HepG2 (cell line): Measurements from ENCODE around the gene PPP1R18. TPM values are rescaled to one million over a fixed set of nuclear protein-coding genes. Genes with fewer than 3 reads are reported as not detected.

Source experiments
- ATAC-seq: fragments of 200-7000 bp; cut with Tn5 transposase; 3 replicates; pipeline ENCODE4 v1.9.1; 2020; ENCODE audit warnings: mild to moderate bottlenecking, moderate library complexity
- BruUV-seq: library from RNA; stranded (reverse); fragments of 400-500 nt; replicated peaks from 2 replicates; lab custom pipeline; 2021; lab: Mats Ljungman, UMichigan
- CTCF ChIA-PET: fragments of 300-600 bp; formaldehyde crosslinking; extraction: SDS; loops from one replicate; lab custom pipeline; 2021; ENCODE audit warnings: low total read pairs, inconsistent platforms, low intra/inter-chr PET ratio; lab: Yijun Ruan, JAX
- POLR2A ChIA-PET: fragments of 350-600 bp; sonication (Branson Sonifier 250); formaldehyde crosslinking; loops from one replicate; lab custom pipeline; 2020; ENCODE audit warnings: antibody characterized with exemption, inconsistent platforms; lab: Yijun Ruan, JAX
- DNase-seq: peaks from one replicate; pipeline ENCODE4 v3.0.0-alpha.2; 2015; ENCODE audit warnings: low spot score
- FAIRE-seq: peaks from 3 replicates; lab custom pipeline; 2011; peaks lifted over from hg19 to GRCh38; lab: Jason Lieb, UNC
- H2AFZ ChIP-seq: one replicate; pipeline ENCODE4 v1.6.1; 2011; ENCODE audit warnings: low read length, inconsistent platforms
- H3K27ac ChIP-seq: fragments of 300-600 bp; 3 replicates; pipeline ENCODE4 v1.8.0; 2011; ENCODE audit warnings: mixed run types, mild to moderate bottlenecking, mixed read lengths, low read length, inconsistent platforms; ENCODE audit not compliant: insufficient read depth; ENCODE audit errors: extremely low read length
- H3K27me3 ChIP-seq, 2 experiments: fragments of 200-600 bp in 1 of 2; 2 replicates in 1 of 2; 3 replicates in 1 of 2; pipeline versions ENCODE4 v1.6.0 to v1.8.0; 2011; ENCODE audit warnings: low read length in 2 of 2, mild to moderate bottlenecking in 2 of 2, moderate library complexity in 2 of 2, inconsistent platforms in 1 of 2; ENCODE audit not compliant: insufficient read depth in 2 of 2, control insufficient read depth in 1 of 2
- H3K36me3 ChIP-seq, 2 experiments: fragments of 200-600 bp in 1 of 2; replicated peaks in 1 of 2; 2 replicates in 1 of 2; 3 replicates in 1 of 2; pipeline versions ENCODE4 v1.5.1 to v1.8.0; 2011; ENCODE audit warnings: low read length in 2 of 2, inconsistent platforms in 1 of 2; ENCODE audit not compliant: insufficient read depth in 2 of 2, control insufficient read depth in 1 of 2
- H3K4me1 ChIP-seq: 2 replicates; pipeline ENCODE4 v1.5.1; 2012; ENCODE audit warnings: low read length, inconsistent platforms; ENCODE audit not compliant: insufficient read depth
- H3K4me2 ChIP-seq: 2 replicates; pipeline ENCODE4 v1.6.0; 2011; ENCODE audit warnings: low read depth, low read length, inconsistent platforms
- H3K4me3 ChIP-seq, 3 experiments: fragments of 200-600 bp in 1 of 3; sonication (generic), shearing (Covaris generic) in 1 of 3; replicated peaks in 1 of 3; 2 replicates each; pipeline ENCODE4 v1.5.1; 2011 to 2016; ENCODE audit warnings: low read length in 3 of 3, inconsistent platforms in 2 of 3, low read depth in 2 of 3, mild to moderate bottlenecking in 2 of 3, control low read depth in 1 of 3, mixed read lengths in 1 of 3; ENCODE audit not compliant: insufficient read depth in 1 of 3
- H3K79me2 ChIP-seq: one replicate; pipeline ENCODE4 v1.6.1; 2011; ENCODE audit warnings: low read length, inconsistent platforms; ENCODE audit not compliant: insufficient read depth
- H3K9ac ChIP-seq: 2 replicates; pipeline ENCODE4 v1.6.0; 2011; ENCODE audit warnings: mild to moderate bottlenecking, low read depth, low read length, inconsistent platforms; ENCODE audit not compliant: insufficient read depth
- H3K9me3 ChIP-seq: 2 replicates; pipeline ENCODE4 v1.5.1; 2012; ENCODE audit warnings: mild to moderate bottlenecking, low read length
- H4K20me1 ChIP-seq: 2 replicates; pipeline ENCODE4 v1.6.0; 2011; ENCODE audit warnings: inconsistent platforms, mild to moderate bottlenecking, low read length, moderate library complexity; ENCODE audit not compliant: insufficient read depth
- JARID2 ChIP-seq: sonication (generic); formaldehyde crosslinking; IDR thresholded peaks from 2 replicates; pipeline ENCODE4 v1.8.1; 2023; ENCODE audit warnings: missing genetic modification reagents, inconsistent platforms; ENCODE audit not compliant: insufficient replicate concordance
- KDM3A ChIP-seq: IDR thresholded peaks from 2 replicates; pipeline ENCODE4 v1.6.1; 2018; ENCODE audit warnings: low read depth, missing compliant biosample characterization
- NFE2 ChIP-seq: sonication (generic); formaldehyde crosslinking; IDR thresholded peaks from 2 replicates; pipeline ENCODE4 v1.4.0; 2020; ENCODE audit warnings: missing genetic modification reagents
- ONECUT2 ChIP-seq: sonication (generic); formaldehyde crosslinking; IDR thresholded peaks from 2 replicates; pipeline ENCODE4 v1.4.0; 2020; ENCODE audit warnings: missing genetic modification reagents
- RFX1 ChIP-seq: fragments of 450-650 bp; IDR thresholded peaks from 2 replicates; pipeline ENCODE4 v1.6.1; 2017
- SETDB1 ChIP-seq: sonication (generic); formaldehyde crosslinking; IDR thresholded peaks from 2 replicates; pipeline ENCODE4 v1.5.1; 2020; ENCODE audit warnings: missing genetic modification reagents, mild to moderate bottlenecking, borderline replicate concordance
- XBP1 ChIP-seq: sonication (generic); formaldehyde crosslinking; IDR thresholded peaks from 2 replicates; pipeline ENCODE4 v1.5.0; 2020; ENCODE audit warnings: missing genetic modification reagents
- ZFP90 ChIP-seq: sonication (generic); formaldehyde crosslinking; IDR thresholded peaks from 2 replicates; pipeline ENCODE4 v1.8.0; 2022; ENCODE audit warnings: missing genetic modification reagents, mild to moderate bottlenecking, inconsistent platforms, borderline replicate concordance
- ZMYM2 ChIP-seq: sonication (generic); formaldehyde crosslinking; IDR thresholded peaks from 2 replicates; pipeline ENCODE4 v1.8.0; 2022; ENCODE audit warnings: mild to moderate bottlenecking, missing genetic modification reagents
- ZMYM4 ChIP-seq: sonication (generic); formaldehyde crosslinking; IDR thresholded peaks from 2 replicates; pipeline ENCODE4 v1.8.1; 2023; ENCODE audit warnings: mild to moderate bottlenecking, missing genetic modification reagents
- ZNF20 ChIP-seq: sonication (generic); formaldehyde crosslinking; IDR thresholded peaks from 2 replicates; pipeline ENCODE4 v1.4.0; 2020; ENCODE audit warnings: mild to moderate bottlenecking, moderate library complexity, missing genetic modification reagents
- ZNF34 ChIP-seq: sonication (generic); formaldehyde crosslinking; IDR thresholded peaks from 2 replicates; pipeline ENCODE4 v1.4.0; 2020; ENCODE audit warnings: mild to moderate bottlenecking, missing genetic modification reagents, borderline replicate concordance
- WGBS: methylation state at CpG from one replicate; pipeline ENCODE4 v1.1.6; 2017; ENCODE audit warnings: low lambda C conversion rate; 5-methylcytosine and 5-hydroxymethylcytosine counted together
- in situ Hi-C: cut with HindIII; loops from 2 replicates; pipeline ENCODE4 v1.10.0; 2017; ENCODE audit warnings: low pct_unique_long_range_greater_than_20kb; ENCODE audit not compliant: extremely low pct_ligation_motif_present
- intact Hi-C: fragments of 100-400 bp; cut with micrococcal nuclease; formaldehyde crosslinking; loops from one replicate; pipeline ENCODE4 v1.10.0; 2022; ENCODE audit not compliant: unreplicated experiment
- polyA plus RNA-seq, 8 experiments: library from polyadenylated mRNA; depleted of rRNA in 3 of 8; stranded (reverse) in 7 of 8; unstranded in 1 of 8; fragments of >200 nt; fragmentation: Illumina TruSeq in 4 of 8; extraction: Trizol in 4 of 8; gene quantifications; 2 replicates each; pipeline versions ENCODE4 v1.2.1 to v1.2.3, GENCODE V29; 2011 to 2016; ENCODE audit warnings: low read depth in 4 of 8, missing spikeins in 1 of 8, mixed read lengths in 1 of 8; ENCODE audit not compliant: insufficient read depth in 1 of 8
- total RNA-seq, 5 experiments: library from RNA; depleted of rRNA; stranded (reverse); fragments of >200 nt; fragmentation: Illumina TruSeq; extraction: Trizol; gene quantifications; 2 replicates each; pipeline ENCODE4 v1.2.3, GENCODE V29; 2016; ENCODE audit warnings: low read depth in 1 of 5
- TF ChIP-seq, protein P1 (sequence below): IDR thresholded peaks from 2 replicates; pipeline ENCODE4 v1.6.1; 2016; ENCODE audit warnings: missing genetic modification reagents, missing compliant biosample characterization
- TF ChIP-seq, protein P2 (sequence below): sonication (generic); formaldehyde crosslinking; IDR thresholded peaks from 2 replicates; pipeline ENCODE4 v1.4.0; 2020; ENCODE audit warnings: mild to moderate bottlenecking, missing genetic modification reagents
- TF ChIP-seq, protein P3 (sequence below): sonication (generic); formaldehyde crosslinking; IDR thresholded peaks from 2 replicates; pipeline ENCODE4; 2020; ENCODE audit warnings: missing genetic modification reagents, mild to moderate bottlenecking, borderline replicate concordance

PPP1R18 gene
- total and polyA plus RNA-seq, 2 of the 13 experiments (the other 11 are each of a cell fraction or from before 2014, with no cell fraction given) = 4.9 to 9.2 TPM

DNA sequence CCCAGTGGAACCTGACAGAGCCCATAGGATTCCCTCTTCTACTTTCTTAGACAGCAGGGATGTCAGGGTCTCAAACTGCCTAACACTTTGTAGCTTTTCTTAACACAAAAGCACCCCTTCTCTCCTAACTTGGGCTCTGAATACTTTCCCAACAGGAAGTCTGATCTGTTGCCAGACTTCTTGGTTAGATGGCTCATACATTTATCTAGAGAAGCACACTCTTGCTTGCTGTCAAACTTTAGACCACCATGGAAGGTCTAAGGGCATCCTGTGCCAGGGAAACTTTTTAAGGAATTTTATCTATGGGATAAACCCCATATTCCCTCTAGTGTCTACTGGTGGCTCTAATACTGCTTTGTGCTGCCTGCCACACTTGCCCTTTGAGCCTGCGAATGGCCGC is 42.8 kb downstream of the PPP1R18 start (continued):
- TF ChIP-seq JARID2 (CRISPR knock-in tag) = no peak
- TF ChIP-seq, all 625 proteins: peak for 0

DNA sequence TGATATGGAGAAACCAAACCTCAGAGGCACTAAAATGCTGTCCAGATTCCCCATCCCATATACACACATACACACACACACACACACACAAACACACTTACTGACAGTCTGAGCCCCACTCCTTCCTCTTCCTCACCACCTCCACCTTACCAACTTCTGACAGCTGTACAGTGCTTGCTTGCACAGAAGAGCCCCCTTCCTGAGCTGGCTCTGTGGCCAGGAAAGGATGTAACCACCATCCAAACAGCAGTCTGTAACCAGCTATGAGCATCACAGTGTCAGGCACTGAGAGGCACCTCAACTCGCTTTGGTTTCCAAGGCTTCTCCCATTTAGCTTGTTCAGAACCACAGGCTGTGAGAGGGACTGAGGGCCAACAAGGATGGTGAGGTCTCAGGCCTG is 45.4 kb downstream of the PPP1R18 start:
- Histone ChIP-seq H3K9me3 (no peaks in the 10 kb centered on the region), H3K27me3 (no peaks in the 10 kb centered on the region), H2AFZ (no peak overlapping the region), H3K4me1 (peaks cover 35% of the 10 kb centered on the region), H3K4me2 (no peak overlapping the region), H3K9ac (no peak overlapping the region), H3K79me2 (peaks cover 4% of the 10 kb centered on the region), H4K20me1 (no peaks in the 10 kb centered on the region), H3K27ac (peak overlapping the region; percentile 3), H3K4me3 (no peak overlapping the region), H3K36me3 (peaks cover 15 to 54% of the 10 kb centered on the region in 2 experiments)
- ChIA-PET CTCF (no interaction called here), POLR2A (interaction anchor here (1.0 to 1.8 kb wide), 7 partner anchors 9 to 31 kb away, joined by 4 to 16 read pairs (median 4); partner anchors contain the start of genes DHX16, MRPS18B and PPP1R10)
- ATAC-seq (no peak; the same call in 2 of the 3 replicates), FAIRE-seq (no peak), DNase-seq (no peak)
- TF ChIP-seq, protein P1, sequence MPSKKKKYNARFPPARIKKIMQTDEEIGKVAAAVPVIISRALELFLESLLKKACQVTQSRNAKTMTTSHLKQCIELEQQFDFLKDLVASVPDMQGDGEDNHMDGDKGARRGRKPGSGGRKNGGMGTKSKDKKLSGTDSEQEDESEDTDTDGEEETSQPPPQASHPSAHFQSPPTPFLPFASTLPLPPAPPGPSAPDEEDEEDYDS = no peak
- TF ChIP-seq KDM3A (CRISPR knock-in tag) = no peak
- no peak for TF ChIP-seq SETDB1 (CRISPR knock-in tag)
- no peak for TF ChIP-seq ZNF20 (CRISPR knock-in tag)
- TF ChIP-seq ZFP90 = no peak
- TF ChIP-seq ZMYM2 = no peak
- TF ChIP-seq NFE2 (CRISPR knock-in tag) = no peak
- TF ChIP-seq, protein P2, sequence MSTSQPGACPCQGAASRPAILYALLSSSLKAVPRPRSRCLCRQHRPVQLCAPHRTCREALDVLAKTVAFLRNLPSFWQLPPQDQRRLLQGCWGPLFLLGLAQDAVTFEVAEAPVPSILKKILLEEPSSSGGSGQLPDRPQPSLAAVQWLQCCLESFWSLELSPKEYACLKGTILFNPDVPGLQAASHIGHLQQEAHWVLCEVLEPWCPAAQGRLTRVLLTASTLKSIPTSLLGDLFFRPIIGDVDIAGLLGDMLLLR (CRISPR knock-in tag) = no peak
- no peak for TF ChIP-seq ZNF34
- TF ChIP-seq ZMYM4 (CRISPR knock-in tag) = no peak
- TF ChIP-seq RFX1 = no peak
- TF ChIP-seq, protein P3, sequence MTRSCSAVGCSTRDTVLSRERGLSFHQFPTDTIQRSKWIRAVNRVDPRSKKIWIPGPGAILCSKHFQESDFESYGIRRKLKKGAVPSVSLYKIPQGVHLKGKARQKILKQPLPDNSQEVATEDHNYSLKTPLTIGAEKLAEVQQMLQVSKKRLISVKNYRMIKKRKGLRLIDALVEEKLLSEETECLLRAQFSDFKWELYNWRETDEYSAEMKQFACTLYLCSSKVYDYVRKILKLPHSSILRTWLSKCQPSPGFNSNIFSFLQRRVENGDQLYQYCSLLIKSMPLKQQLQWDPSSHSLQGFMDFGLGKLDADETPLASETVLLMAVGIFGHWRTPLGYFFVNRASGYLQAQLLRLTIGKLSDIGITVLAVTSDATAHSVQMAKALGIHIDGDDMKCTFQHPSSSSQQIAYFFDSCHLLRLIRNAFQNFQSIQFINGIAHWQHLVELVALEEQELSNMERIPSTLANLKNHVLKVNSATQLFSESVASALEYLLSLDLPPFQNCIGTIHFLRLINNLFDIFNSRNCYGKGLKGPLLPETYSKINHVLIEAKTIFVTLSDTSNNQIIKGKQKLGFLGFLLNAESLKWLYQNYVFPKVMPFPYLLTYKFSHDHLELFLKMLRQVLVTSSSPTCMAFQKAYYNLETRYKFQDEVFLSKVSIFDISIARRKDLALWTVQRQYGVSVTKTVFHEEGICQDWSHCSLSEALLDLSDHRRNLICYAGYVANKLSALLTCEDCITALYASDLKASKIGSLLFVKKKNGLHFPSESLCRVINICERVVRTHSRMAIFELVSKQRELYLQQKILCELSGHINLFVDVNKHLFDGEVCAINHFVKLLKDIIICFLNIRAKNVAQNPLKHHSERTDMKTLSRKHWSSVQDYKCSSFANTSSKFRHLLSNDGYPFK = no peak
- TF ChIP-seq ONECUT2 (CRISPR knock-in tag) = no peak
- no peak for TF ChIP-seq XBP1 (CRISPR knock-in tag)
- no TSS peak for BruUV-seq
- in situ Hi-C loops (no loop called here), intact Hi-C loops (no loop called here)
- 100% methylated on average over 1 of the region's 1 CpG for WGBS
